Prostate gland (tissue), 2 donors: Measurements from ENCODE around the gene LRRC74A.

Experiments
- CTCF ChIP-seq, 4 experiments: fragments of 200-600 bp in 2 of 4; fragments of 450-650 bp in 2 of 4; sonication (generic) in 2 of 4; IDR thresholded peaks; 1 replicate in 3 of 4; 2 replicates in 1 of 4; pipeline ENCODE4 v1.5.1; 2016 to 2019; ENCODE audit warnings: antibody characterized with exemption in 4 of 4, mild to moderate bottlenecking in 2 of 4, moderate library complexity in 2 of 4
- POLR2A ChIP-seq: fragments of 450-650 bp; IDR thresholded peaks from one replicate; pipeline ENCODE4 v1.6.1; 2016; ENCODE audit warnings: antibody characterized with exemption, mild to moderate bottlenecking
- POLR2AphosphoS5 ChIP-seq: sonication (generic); formaldehyde crosslinking; IDR thresholded peaks from one replicate; pipeline ENCODE4 v1.6.1; 2017; ENCODE audit warnings: antibody characterized with exemption

- TF ChIP-seq CTCF (IDR thresholded peaks at IDR 0.05): peak in 2 of 4 experiments; percentile 13 to 17
- TF ChIP-seq POLR2AphosphoS5: no peak
- no peak for TF ChIP-seq POLR2A
Observed at GRCh38 chr14:76810953-76811400, 15.2 kb upstream of the LRRC74A start.
